ENCODE data around the gene MYL11.
A peak's percentile ranks its signal among the peaks of the same experiment; 100 is the strongest.

MYL11 gene

DNA sequence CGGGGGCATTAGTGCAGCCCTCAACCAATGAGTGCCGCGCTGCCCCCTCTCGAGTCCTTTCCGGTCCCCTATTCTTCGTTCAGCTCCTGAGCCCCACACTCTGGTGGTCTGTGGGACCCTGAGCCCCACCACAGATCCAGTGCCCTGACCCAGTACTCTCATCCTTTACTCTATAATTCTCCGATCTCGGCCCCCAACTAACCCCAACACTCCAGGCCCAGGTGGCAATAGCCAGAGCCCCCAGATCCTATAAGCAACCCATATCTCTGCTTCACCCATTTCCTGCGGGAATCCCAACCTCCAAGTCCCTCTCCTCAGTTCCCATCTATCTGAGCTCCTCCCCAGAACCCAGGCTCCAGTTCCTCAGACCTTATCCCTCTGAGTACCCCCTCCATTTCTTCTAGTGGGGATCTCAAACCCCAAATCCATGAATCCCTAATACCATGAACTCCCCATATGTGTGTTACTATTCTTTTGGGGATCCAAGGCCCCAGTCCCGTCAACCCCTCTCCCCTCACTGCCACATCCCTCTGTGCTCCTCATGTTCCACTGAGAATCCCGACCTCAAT lies 3.3 kb upstream of the MYL11 start (continued):
- TF ChIP-seq, protein P1, sequence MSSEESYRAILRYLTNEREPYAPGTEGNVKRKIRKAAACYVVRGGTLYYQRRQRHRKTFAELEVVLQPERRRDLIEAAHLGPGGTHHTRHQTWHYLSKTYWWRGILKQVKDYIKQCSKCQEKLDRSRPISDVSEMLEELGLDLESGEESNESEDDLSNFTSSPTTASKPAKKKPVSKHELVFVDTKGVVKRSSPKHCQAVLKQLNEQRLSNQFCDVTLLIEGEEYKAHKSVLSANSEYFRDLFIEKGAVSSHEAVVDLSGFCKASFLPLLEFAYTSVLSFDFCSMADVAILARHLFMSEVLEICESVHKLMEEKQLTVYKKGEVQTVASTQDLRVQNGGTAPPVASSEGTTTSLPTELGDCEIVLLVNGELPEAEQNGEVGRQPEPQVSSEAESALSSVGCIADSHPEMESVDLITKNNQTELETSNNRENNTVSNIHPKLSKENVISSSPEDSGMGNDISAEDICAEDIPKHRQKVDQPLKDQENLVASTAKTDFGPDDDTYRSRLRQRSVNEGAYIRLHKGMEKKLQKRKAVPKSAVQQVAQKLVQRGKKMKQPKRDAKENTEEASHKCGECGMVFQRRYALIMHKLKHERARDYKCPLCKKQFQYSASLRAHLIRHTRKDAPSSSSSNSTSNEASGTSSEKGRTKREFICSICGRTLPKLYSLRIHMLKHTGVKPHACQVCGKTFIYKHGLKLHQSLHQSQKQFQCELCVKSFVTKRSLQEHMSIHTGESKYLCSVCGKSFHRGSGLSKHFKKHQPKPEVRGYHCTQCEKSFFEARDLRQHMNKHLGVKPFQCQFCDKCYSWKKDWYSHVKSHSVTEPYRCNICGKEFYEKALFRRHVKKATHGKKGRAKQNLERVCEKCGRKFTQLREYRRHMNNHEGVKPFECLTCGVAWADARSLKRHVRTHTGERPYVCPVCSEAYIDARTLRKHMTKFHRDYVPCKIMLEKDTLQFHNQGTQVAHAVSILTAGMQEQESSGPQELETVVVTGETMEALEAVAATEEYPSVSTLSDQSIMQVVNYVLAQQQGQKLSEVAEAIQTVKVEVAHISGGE (tag by site-specific recombination; conservative IDR thresholded peaks at IDR 0.05; ENCODE audit: low read depth): peak; percentile 56
- TF ChIP-seq SP7 (tag by site-specific recombination; IDR thresholded peaks at IDR 0.05) (peak; percentile 65; the same call in 1 of the 2 replicates), KLF9 (tag by site-specific recombination; IDR thresholded peaks at IDR 0.05; ENCODE audit: low read depth) (peak; percentile 64; the same call in 1 of the 2 replicates), ZNF391 (tag by site-specific recombination; IDR thresholded peaks at IDR 0.05; ENCODE audit: borderline replicate concordance, low read depth) (no peak), ZNF157 (tag by site-specific recombination; IDR thresholded peaks at IDR 0.05) (no peak), ZNF621 (tag by site-specific recombination; IDR thresholded peaks at IDR 0.05) (no peak), BCL11B (tag by site-specific recombination; IDR thresholded peaks at IDR 0.05; ENCODE audit: low read depth) (no peak), ZNF302 (tag by site-specific recombination; IDR thresholded peaks at IDR 0.05; ENCODE audit: low read depth) (no peak), OSR2 (tag by site-specific recombination; IDR thresholded peaks at IDR 0.05) (no peak), MZF1 (tag by site-specific recombination; IDR thresholded peaks at IDR 0.05; ENCODE audit: borderline replicate concordance) (no peak), ZNF837 (tag by site-specific recombination; IDR thresholded peaks at IDR 0.05) (no peak), ZNF266 (tag by site-specific recombination; IDR thresholded peaks at IDR 0.05; ENCODE audit: low read depth) (no peak), ZFP41 (tag by site-specific recombination; IDR thresholded peaks at IDR 0.05; ENCODE audit: borderline replicate concordance) (no peak), OVOL3 (tag by site-specific recombination; IDR thresholded peaks at IDR 0.05) (no peak), ZNF610 (tag by site-specific recombination; IDR thresholded peaks at IDR 0.05; ENCODE audit: borderline replicate concordance) (no peak), ZBTB17 (tag by site-specific recombination; IDR thresholded peaks at IDR 0.05) (peak; percentile 83), ZNF324 (tag by site-specific recombination; IDR thresholded peaks at IDR 0.05) (0 out of 2 replicates have a peak, but pooled peaks have one; percentile 35), ZNF560 (tag by site-specific recombination; IDR thresholded peaks at IDR 0.05; ENCODE audit: borderline replicate concordance) (no peak), ZNF37A (tag by site-specific recombination; IDR thresholded peaks at IDR 0.05) (no peak), ZNF664 (tag by site-specific recombination; IDR thresholded peaks at IDR 0.05) (no peak), ZNF394 (tag by site-specific recombination; IDR thresholded peaks at IDR 0.05; ENCODE audit: borderline replicate concordance) (no peak), ZNF510 (tag by site-specific recombination; IDR thresholded peaks at IDR 0.05; ENCODE audit: insufficient replicate concordance) (no peak), ZNF132 (tag by site-specific recombination; IDR thresholded peaks at IDR 0.05; ENCODE audit: borderline replicate concordance) (no peak), ZSCAN23 (tag by site-specific recombination; IDR thresholded peaks at IDR 0.05) (0 out of 2 replicates have a peak, but pooled peaks have one; percentile 54), ZNF146 (tag by site-specific recombination; IDR thresholded peaks at IDR 0.05) (no peak), ZNF354C (tag by site-specific recombination; IDR thresholded peaks at IDR 0.05; ENCODE audit: borderline replicate concordance, low read depth) (no peak), GLI2 (tag by site-specific recombination; IDR thresholded peaks at IDR 0.05; ENCODE audit: borderline replicate concordance, low read depth) (no peak), ZNF626 (tag by site-specific recombination; IDR thresholded peaks at IDR 0.05) (no peak)
- TF ChIP-seq, protein P2, sequence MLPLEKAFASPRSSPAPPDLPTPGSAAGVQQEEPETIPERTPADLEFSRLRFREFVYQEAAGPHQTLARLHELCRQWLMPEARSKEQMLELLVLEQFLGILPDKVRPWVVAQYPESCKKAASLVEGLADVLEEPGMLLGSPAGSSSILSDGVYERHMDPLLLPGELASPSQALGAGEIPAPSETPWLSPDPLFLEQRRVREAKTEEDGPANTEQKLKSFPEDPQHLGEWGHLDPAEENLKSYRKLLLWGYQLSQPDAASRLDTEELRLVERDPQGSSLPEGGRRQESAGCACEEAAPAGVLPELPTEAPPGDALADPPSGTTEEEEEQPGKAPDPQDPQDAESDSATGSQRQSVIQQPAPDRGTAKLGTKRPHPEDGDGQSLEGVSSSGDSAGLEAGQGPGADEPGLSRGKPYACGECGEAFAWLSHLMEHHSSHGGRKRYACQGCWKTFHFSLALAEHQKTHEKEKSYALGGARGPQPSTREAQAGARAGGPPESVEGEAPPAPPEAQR (tag by site-specific recombination; IDR thresholded peaks at IDR 0.05): no peak
- TF ChIP-seq, protein P3, sequence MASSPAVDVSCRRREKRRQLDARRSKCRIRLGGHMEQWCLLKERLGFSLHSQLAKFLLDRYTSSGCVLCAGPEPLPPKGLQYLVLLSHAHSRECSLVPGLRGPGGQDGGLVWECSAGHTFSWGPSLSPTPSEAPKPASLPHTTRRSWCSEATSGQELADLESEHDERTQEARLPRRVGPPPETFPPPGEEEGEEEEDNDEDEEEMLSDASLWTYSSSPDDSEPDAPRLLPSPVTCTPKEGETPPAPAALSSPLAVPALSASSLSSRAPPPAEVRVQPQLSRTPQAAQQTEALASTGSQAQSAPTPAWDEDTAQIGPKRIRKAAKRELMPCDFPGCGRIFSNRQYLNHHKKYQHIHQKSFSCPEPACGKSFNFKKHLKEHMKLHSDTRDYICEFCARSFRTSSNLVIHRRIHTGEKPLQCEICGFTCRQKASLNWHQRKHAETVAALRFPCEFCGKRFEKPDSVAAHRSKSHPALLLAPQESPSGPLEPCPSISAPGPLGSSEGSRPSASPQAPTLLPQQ (tag by site-specific recombination; IDR thresholded peaks at IDR 0.05): peak; percentile 79
- TF ChIP-seq, protein P4, sequence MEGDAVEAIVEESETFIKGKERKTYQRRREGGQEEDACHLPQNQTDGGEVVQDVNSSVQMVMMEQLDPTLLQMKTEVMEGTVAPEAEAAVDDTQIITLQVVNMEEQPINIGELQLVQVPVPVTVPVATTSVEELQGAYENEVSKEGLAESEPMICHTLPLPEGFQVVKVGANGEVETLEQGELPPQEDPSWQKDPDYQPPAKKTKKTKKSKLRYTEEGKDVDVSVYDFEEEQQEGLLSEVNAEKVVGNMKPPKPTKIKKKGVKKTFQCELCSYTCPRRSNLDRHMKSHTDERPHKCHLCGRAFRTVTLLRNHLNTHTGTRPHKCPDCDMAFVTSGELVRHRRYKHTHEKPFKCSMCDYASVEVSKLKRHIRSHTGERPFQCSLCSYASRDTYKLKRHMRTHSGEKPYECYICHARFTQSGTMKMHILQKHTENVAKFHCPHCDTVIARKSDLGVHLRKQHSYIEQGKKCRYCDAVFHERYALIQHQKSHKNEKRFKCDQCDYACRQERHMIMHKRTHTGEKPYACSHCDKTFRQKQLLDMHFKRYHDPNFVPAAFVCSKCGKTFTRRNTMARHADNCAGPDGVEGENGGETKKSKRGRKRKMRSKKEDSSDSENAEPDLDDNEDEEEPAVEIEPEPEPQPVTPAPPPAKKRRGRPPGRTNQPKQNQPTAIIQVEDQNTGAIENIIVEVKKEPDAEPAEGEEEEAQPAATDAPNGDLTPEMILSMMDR (tag by site-specific recombination; IDR thresholded peaks at IDR 0.05): peak; percentile 86
- TF ChIP-seq, protein P5, sequence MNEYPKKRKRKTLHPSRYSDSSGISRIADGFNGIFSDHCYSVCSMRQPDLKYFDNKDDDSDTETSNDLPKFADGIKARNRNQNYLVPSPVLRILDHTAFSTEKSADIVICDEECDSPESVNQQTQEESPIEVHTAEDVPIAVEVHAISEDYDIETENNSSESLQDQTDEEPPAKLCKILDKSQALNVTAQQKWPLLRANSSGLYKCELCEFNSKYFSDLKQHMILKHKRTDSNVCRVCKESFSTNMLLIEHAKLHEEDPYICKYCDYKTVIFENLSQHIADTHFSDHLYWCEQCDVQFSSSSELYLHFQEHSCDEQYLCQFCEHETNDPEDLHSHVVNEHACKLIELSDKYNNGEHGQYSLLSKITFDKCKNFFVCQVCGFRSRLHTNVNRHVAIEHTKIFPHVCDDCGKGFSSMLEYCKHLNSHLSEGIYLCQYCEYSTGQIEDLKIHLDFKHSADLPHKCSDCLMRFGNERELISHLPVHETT (tag by site-specific recombination; IDR thresholded peaks at IDR 0.05): 0 out of 2 replicates have a peak, but pooled peaks have one; percentile 49

Measured in HEK293 (cell line).